Measurements from ENCODE around the gene FAM186B.

The FAM186B gene

GRCh38 chr12:49587174-49587908 is 18.1 kb downstream of the FAM186B start:
- ChIA-PET CTCF (interaction anchor here (1.6 to 1.9 kb wide), 3 partner anchors 15 to 239 kb away, joined by 3 to 6 read pairs (median 3); no protein-coding TSS in a partner anchor), POLR2A (no interaction called here)
- TF ChIP-seq CTCF (IDR thresholded peaks at IDR 0.05; ENCODE audit: control extremely low read depth, extremely low read depth, low read depth, missing control alignments), result no peak
- no peak for DNase-seq (ENCODE audit: extremely low spot score)

- CTCF ChIA-PET, result interaction anchor here (0.7 to 1.6 kb wide), 4 partner anchors 15 to 289 kb away, joined by 3 read pairs; partner anchors contain the start of gene DNAJC22
- no peak for DNase-seq (ENCODE audit: extremely low spot score)
- POLR2A ChIA-PET, result no interaction called here
Measured at GRCh38 chr12:49585477-49586459, 19.7 kb downstream of the FAM186B start.

GRCh38 chr12:49584591-49584990 is 20.8 kb downstream of the FAM186B start:
- no peak for TF ChIP-seq CTCF (IDR thresholded peaks at IDR 0.05; ENCODE audit: control extremely low read depth, extremely low read depth, low read depth, missing control alignments)
- no peak for DNase-seq (ENCODE audit: extremely low spot score)
- CTCF ChIA-PET, result interaction anchor here (1.0 to 8.4 kb wide), 6 partner anchors 14 to 288 kb away, joined by 3 to 113 read pairs (median 40); partner anchors contain the start of genes DNAJC22 and PRPF40B
- POLR2A ChIA-PET, result no interaction called here

More at GRCh38 chr12:49585477-49586459, 19.7 kb downstream of the FAM186B start:
- TF ChIP-seq CTCF (IDR thresholded peaks at IDR 0.05; ENCODE audit: control extremely low read depth, extremely low read depth, low read depth, missing control alignments), result no peak

- ChIA-PET POLR2A (no interaction called here), CTCF (interaction anchor here (0.8 to 8.4 kb wide), 8 partner anchors 13 to 295 kb away, joined by 3 to 113 read pairs (median 14); partner anchors contain the start of genes DNAJC22 and PRPF40B)
- TF ChIP-seq CTCF (IDR thresholded peaks at IDR 0.05; ENCODE audit: control extremely low read depth, extremely low read depth, low read depth, missing control alignments), result no peak
- DNase-seq (ENCODE audit: extremely low spot score), result no peak
Measured at GRCh38 chr12:49583366-49584094, 21.9 kb downstream of the FAM186B start.

- POLR2A ChIA-PET, result interaction anchor here (0.9 kb wide), 1 partner anchor 216 kb away, joined by 5 read pairs; the partner anchor contains the start of gene SPATS2
- CTCF ChIA-PET, result interaction anchor here (0.8 to 8.4 kb wide), 9 partner anchors 12 to 294 kb away, joined by 3 to 113 read pairs (median 4); partner anchors contain the start of genes DNAJC22, PRPF40B and TMBIM6
Measured at GRCh38 chr12:49582850-49583249, 22.6 kb downstream of the FAM186B start.

More at GRCh38 chr12:49582850-49583249, 22.6 kb downstream of the FAM186B start:
- TF ChIP-seq CTCF (IDR thresholded peaks at IDR 0.05; ENCODE audit: control extremely low read depth, extremely low read depth, low read depth, missing control alignments), result no peak
- no peak for DNase-seq (ENCODE audit: extremely low spot score)
